Measurements from ENCODE around the gene UQCRC1. TPM values are rescaled to one million over a fixed set of nuclear protein-coding genes. Genes with fewer than 3 reads are reported as not detected.

Gene UQCRC1
- total and polyA plus RNA-seq, 8 donors = 148 to 203 (median 166) TPM

DNA sequence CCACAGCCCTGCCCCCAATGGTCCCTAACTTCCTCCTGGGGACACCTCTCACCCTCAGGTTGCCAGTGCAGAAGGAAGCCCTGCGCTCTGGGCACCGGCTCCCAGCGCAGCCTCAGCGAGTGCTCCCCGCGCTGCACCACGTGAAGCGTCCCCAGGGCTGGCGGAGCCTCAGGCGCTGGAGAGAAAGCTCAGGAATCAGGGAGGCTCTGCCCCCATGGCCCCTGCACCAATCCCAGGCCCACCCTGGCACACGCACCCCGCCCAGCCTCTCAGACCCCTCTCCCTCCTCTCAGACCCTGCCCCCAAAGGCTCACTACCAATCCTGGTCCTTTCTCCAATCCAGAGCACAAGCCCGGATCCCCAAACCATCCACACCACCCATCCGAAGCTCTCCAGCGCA is 21.2 kb downstream of the UQCRC1 start:
- H3K27me3 ChIP-seq = peaks cover 0 to 49% of the 10 kb centered on the region in 2 donors
- H3K9me3 ChIP-seq = no peaks in the 10 kb centered on the region
- no peak overlapping the region for H3K27ac ChIP-seq
- TF ChIP-seq, protein P1, sequence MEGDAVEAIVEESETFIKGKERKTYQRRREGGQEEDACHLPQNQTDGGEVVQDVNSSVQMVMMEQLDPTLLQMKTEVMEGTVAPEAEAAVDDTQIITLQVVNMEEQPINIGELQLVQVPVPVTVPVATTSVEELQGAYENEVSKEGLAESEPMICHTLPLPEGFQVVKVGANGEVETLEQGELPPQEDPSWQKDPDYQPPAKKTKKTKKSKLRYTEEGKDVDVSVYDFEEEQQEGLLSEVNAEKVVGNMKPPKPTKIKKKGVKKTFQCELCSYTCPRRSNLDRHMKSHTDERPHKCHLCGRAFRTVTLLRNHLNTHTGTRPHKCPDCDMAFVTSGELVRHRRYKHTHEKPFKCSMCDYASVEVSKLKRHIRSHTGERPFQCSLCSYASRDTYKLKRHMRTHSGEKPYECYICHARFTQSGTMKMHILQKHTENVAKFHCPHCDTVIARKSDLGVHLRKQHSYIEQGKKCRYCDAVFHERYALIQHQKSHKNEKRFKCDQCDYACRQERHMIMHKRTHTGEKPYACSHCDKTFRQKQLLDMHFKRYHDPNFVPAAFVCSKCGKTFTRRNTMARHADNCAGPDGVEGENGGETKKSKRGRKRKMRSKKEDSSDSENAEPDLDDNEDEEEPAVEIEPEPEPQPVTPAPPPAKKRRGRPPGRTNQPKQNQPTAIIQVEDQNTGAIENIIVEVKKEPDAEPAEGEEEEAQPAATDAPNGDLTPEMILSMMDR (IDR thresholded peaks at IDR 0.05) = no peak
- no peak for ATAC-seq
- H3K4me1 ChIP-seq = no peaks in the 10 kb centered on the region
- no peaks in the 10 kb centered on the region for H3K36me3 ChIP-seq
- H3K4me3 ChIP-seq = no peak overlapping the region
- intact Hi-C loops (cut with DNase I) = no loop called here
- DNase-seq = no peak

DNA sequence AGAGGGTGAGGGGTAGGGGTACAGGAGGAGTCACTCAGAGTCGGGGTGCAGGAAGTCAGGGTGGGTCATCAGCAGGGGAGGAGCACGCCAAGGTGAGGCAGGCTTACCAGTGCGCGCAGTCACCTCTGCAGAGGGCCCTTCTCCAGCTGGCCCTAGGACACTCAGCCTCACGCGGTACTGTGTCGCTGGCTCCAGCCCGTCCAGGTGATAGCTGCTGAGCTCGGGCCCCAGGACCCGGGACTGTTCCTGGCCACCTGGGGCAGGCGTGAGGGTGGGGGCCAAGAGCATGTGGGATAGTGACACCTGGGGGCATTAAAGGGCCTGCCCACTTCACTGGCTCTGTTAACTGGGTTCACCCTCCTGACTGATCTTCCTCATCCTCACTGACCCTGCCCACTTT is 21.8 kb downstream of the UQCRC1 start:
- no peak for ATAC-seq
- Histone ChIP-seq H3K4me1 (no peaks in the 10 kb centered on the region), H3K9me3 (no peaks in the 10 kb centered on the region), H3K4me3 (no peak overlapping the region), H3K27ac (no peak overlapping the region), H3K36me3 (no peaks in the 10 kb centered on the region), H3K27me3 (peaks cover 0 to 43% of the 10 kb centered on the region in 2 donors)
- DNase-seq = no peak
- TF ChIP-seq, protein P1 (IDR thresholded peaks at IDR 0.05) = no peak
- intact Hi-C loops (cut with DNase I) = no loop called here

DNA sequence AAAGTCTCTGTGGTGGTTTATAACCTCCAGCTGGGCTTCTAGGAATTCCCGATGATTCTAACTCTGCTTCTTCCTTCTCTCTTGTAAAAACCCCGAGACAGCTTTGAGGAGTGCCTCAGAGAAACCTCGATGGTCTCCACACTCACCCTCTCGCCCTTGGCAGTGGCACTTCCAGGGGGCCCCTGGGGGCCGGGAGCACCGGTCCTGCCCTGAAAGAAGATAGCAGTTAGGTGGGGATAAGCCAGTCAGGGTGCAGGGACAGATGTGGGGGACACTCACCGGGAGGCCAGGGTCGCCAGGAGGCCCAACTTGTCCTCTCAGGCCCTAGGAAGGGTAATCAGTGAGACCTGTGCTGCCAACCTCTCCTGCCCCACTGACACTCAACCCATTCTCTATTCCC is 24.0 kb downstream of the UQCRC1 start:
- no peaks in the 10 kb centered on the region for H3K9me3 ChIP-seq
- ATAC-seq = no peak
- no peaks in the 10 kb centered on the region for H3K36me3 ChIP-seq
- no peaks in the 10 kb centered on the region for H3K4me1 ChIP-seq
- DNase-seq = no peak
- TF ChIP-seq, protein P1 (IDR thresholded peaks at IDR 0.05) = no peak
- H3K27me3 ChIP-seq = peaks cover 0 to 29% of the 10 kb centered on the region in 2 donors
- H3K4me3 ChIP-seq = no peak overlapping the region
- H3K27ac ChIP-seq = no peak overlapping the region
- intact Hi-C loops (cut with DNase I) = no loop called here

DNA sequence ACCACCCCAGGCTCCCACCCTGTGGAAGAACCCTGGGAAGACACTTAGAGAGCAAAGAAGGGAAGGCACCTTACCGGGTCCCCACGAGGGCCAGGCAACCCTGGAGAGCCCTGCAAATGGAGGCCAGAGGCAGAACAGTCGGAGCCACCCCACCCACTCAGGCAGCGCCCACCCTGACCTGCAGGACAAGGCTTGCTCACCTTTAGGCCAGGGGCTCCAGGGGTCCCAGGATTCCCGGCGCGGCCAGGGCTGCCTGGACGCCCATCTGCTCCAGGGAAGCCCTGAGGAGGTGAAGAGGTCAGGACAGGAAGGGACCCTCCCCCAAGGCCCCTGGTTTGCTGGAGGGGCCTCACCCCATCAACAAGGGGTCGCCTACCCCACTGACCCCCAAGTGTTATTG is 24.6 kb downstream of the UQCRC1 start:
- ATAC-seq (no peak), DNase-seq (no peak)
- H3K4me3 ChIP-seq = no peak overlapping the region
- H3K9me3 ChIP-seq = no peaks in the 10 kb centered on the region
- H3K4me1 ChIP-seq = no peaks in the 10 kb centered on the region
- H3K27me3 ChIP-seq = peaks cover 0 to 23% of the 10 kb centered on the region in 2 donors
- intact Hi-C loops (cut with DNase I) = no loop called here
- no peak overlapping the region for H3K27ac ChIP-seq
- TF ChIP-seq, protein P1 (IDR thresholded peaks at IDR 0.05) = no peak
- H3K36me3 ChIP-seq = no peaks in the 10 kb centered on the region

DNA sequence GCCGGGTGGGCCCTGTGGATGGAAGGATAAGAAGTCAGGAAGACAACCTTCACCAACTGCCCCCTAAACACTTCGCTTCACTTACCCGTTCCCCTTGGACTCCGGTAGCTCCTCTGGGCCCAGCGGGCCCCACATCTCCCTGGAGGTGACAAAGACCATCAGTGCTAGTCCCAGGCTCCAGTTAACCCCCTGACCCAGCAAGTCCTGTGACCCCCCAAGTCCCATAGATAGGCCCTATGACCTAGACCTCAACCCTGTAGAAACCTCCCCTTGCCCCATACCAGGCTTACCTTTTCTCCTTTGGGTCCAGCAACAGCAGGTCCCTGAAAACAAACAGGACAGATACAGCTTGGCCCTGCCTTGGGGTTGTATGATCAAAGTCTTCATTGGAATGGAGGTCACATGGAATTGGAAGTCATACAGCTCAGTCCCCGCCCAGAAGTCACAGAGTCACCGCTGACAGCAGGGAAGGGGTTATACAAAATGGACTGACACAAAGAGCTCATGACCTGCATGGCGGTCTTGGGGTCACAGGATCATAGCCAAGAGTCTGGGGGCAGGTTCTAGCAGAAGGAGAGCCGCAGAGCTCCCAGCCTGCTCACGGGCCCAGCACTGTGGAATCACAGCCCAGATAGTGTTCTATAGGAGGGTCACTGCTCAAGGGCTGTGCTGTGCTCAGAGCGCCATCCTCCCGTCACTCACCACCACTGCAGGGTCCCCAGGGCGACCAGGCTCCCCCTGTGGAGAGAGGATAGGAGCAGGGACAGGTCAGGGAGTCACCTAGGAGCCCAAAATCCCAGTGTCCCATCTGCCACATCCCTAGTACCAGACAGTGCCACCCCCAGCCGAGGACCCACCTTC is 27.6 kb downstream of the UQCRC1 start:
- intact Hi-C loops (cut with DNase I) = no loop called here
- ATAC-seq (no peak), DNase-seq (no peak)
- no peaks in the 10 kb centered on the region for H3K4me1 ChIP-seq
- no peaks in the 10 kb centered on the region for H3K27me3 ChIP-seq
- H3K36me3 ChIP-seq = no peaks in the 10 kb centered on the region
- H3K4me3 ChIP-seq = no peak overlapping the region
- no peaks in the 10 kb centered on the region for H3K9me3 ChIP-seq
- TF ChIP-seq, protein P1 (IDR thresholded peaks at IDR 0.05) = no peak
- H3K27ac ChIP-seq = no peak overlapping the region
